SK-N-SH treated with all-trans-retinoic acid at 6 μM for 48 hours (cell line): ENCODE measurements around the gene TRAK1.
A peak's percentile ranks its signal among the peaks of the same experiment; 100 is the strongest.

ENCODE experiments used
- ATAC-seq: fragments of 200-7000 bp; cut with Tn5 transposase; 3 replicates; pipeline ENCODE4 v1.9.1; 2020; ENCODE audit warnings: mild to moderate bottlenecking, moderate library complexity
- ARNTL ChIP-seq: fragments of 450-650 bp; formaldehyde crosslinking; IDR thresholded peaks from 2 replicates; pipeline ENCODE4 v1.5.0; 2020; ENCODE audit warnings: low read depth, mild to moderate bottlenecking, moderate library complexity, borderline replicate concordance
- CSDC2 ChIP-seq: fragments of 250-450 bp; sonication (Bioruptor Pico); IDR thresholded peaks from 2 replicates; pipeline ENCODE4 v1.5.0; 2020; ENCODE audit warnings: mild to moderate bottlenecking, moderate library complexity
- CSRNP3 ChIP-seq: fragments of 250-450 bp; sonication (Bioruptor Pico); IDR thresholded peaks from 2 replicates; pipeline ENCODE4 v1.5.1; 2021; ENCODE audit warnings: mild to moderate bottlenecking, moderate library complexity
- ESRRG ChIP-seq: fragments of 250-450 bp; sonication (Bioruptor Pico); IDR thresholded peaks from 2 replicates; pipeline ENCODE4 v1.6.1; 2021; ENCODE audit warnings: mild to moderate bottlenecking
- GLIS3 ChIP-seq: fragments of 250-450 bp; sonication (Bioruptor Pico); IDR thresholded peaks from 2 replicates; pipeline ENCODE4 v1.5.0; 2020; ENCODE audit warnings: mild to moderate bottlenecking, moderate library complexity
- ISL1 ChIP-seq: fragments of 250-450 bp; sonication (Bioruptor Pico); IDR thresholded peaks from 2 replicates; pipeline ENCODE4 v2.1.2; 2022; ENCODE audit warnings: mild to moderate bottlenecking, moderate library complexity
- OSR1 ChIP-seq: fragments of 250-450 bp; sonication (Bioruptor Pico); IDR thresholded peaks from 2 replicates; pipeline ENCODE4 v1.8.0; 2022; ENCODE audit warnings: moderate library complexity, mild to moderate bottlenecking, inconsistent platforms
- PATZ1 ChIP-seq: fragments of 250-450 bp; sonication (Bioruptor Pico); IDR thresholded peaks from 2 replicates; pipeline ENCODE4 v1.8.0; 2020; ENCODE audit warnings: mild to moderate bottlenecking, moderate library complexity, borderline replicate concordance
- POU6F1 ChIP-seq: fragments of 250-450 bp; sonication (Bioruptor Pico); IDR thresholded peaks from 2 replicates; pipeline ENCODE4 v1.8.0; 2021; ENCODE audit warnings: low read depth, mild to moderate bottlenecking, moderate library complexity, borderline replicate concordance
- PPARA ChIP-seq: fragments of 250-450 bp; sonication (Bioruptor Pico); IDR thresholded peaks from 2 replicates; pipeline ENCODE4 v1.5.0; 2020; ENCODE audit warnings: mild to moderate bottlenecking, borderline replicate concordance
- RARB ChIP-seq: fragments of 250-450 bp; sonication (Bioruptor Pico); IDR thresholded peaks from 2 replicates; pipeline ENCODE4 v1.8.0; 2021; ENCODE audit warnings: mild to moderate bottlenecking, moderate library complexity
- TCF4 ChIP-seq: fragments of 250-450 bp; sonication (Bioruptor Pico); IDR thresholded peaks from 2 replicates; pipeline ENCODE4 v1.8.0; 2021; ENCODE audit warnings: mild to moderate bottlenecking, moderate library complexity, borderline replicate concordance
- TOX ChIP-seq: fragments of 250-450 bp; sonication (Bioruptor Pico); IDR thresholded peaks from 2 replicates; pipeline ENCODE4 v1.8.0; 2021; ENCODE audit warnings: mild to moderate bottlenecking, moderate library complexity, borderline replicate concordance
- TSHZ2 ChIP-seq: fragments of 250-450 bp; sonication (Bioruptor Pico); IDR thresholded peaks from 2 replicates; pipeline ENCODE4 v1.5.0; 2020; ENCODE audit warnings: mild to moderate bottlenecking, moderate library complexity
- ZFP30 ChIP-seq: fragments of 450-650 bp; formaldehyde crosslinking; IDR thresholded peaks from 2 replicates; pipeline ENCODE4 v1.5.0; 2022; ENCODE audit warnings: mild to moderate bottlenecking, moderate library complexity
- ZNF565 ChIP-seq: fragments of 450-650 bp; formaldehyde crosslinking; conservative IDR thresholded peaks from 2 replicates; pipeline ENCODE4 v1.5.0; 2020; ENCODE audit warnings: low read depth, mild to moderate bottlenecking, moderate library complexity
- ZNF8 ChIP-seq: fragments of 450-650 bp; formaldehyde crosslinking; IDR thresholded peaks from 2 replicates; pipeline ENCODE4 v1.5.0; 2020; ENCODE audit warnings: mild to moderate bottlenecking, moderate library complexity

TRAK1 gene

GRCh38 chr3:42214565-42215283 is 123.6 kb downstream of the TRAK1 start (continued):
- TF ChIP-seq POU6F1 (no peak), TSHZ2 (CRISPR knock-in tag) (no peak), ZFP30 (CRISPR knock-in tag) (no peak)

GRCh38 chr3:42216302-42216701 is 125.1 kb downstream of the TRAK1 start:
- ATAC-seq, result no peak

GRCh38 chr3:42216931-42217333 is 125.8 kb downstream of the TRAK1 start:
- TF ChIP-seq ZFP30 (CRISPR knock-in tag), result no peak
- TF ChIP-seq ARNTL (CRISPR knock-in tag), result no peak
- TF ChIP-seq PATZ1, result no peak
- no peak for TF ChIP-seq ESRRG (CRISPR knock-in tag)
- TF ChIP-seq TCF4 (CRISPR knock-in tag), result no peak
- no peak for TF ChIP-seq RARB (CRISPR knock-in tag)
- TF ChIP-seq CSRNP3 (CRISPR knock-in tag), result no peak
- TF ChIP-seq ZNF8 (CRISPR knock-in tag), result no peak
- no peak for TF ChIP-seq PPARA (CRISPR knock-in tag)
- no peak for TF ChIP-seq ZNF565 (CRISPR knock-in tag)
- TF ChIP-seq OSR1 (CRISPR knock-in tag), result no peak
- no peak for TF ChIP-seq POU6F1
- no peak for TF ChIP-seq TSHZ2 (CRISPR knock-in tag)
- TF ChIP-seq ISL1 (CRISPR knock-in tag), result no peak
- no peak for TF ChIP-seq GLIS3 (CRISPR knock-in tag)
- no peak for TF ChIP-seq CSDC2
- TF ChIP-seq TOX (CRISPR knock-in tag), result no peak
- peak; percentile 69 for ATAC-seq

More at GRCh38 chr3:42216302-42216701, 125.1 kb downstream of the TRAK1 start:
- TF ChIP-seq CSRNP3 (CRISPR knock-in tag) (no peak), ISL1 (CRISPR knock-in tag) (no peak), TCF4 (CRISPR knock-in tag) (no peak), RARB (CRISPR knock-in tag) (no peak)
